Measurements from ENCODE around the gene RTN4RL1.
"Not testable (repeated sequence)": the region's sequence is repeated elsewhere in the genome, so short reads cannot be mapped to it uniquely, and the experiment has no call there.

Gene RTN4RL1

GRCh38 chr17:1896243-1897104 lies 128.7 kb downstream of the RTN4RL1 start:
- DNase-seq (ENCODE audit: low spot score), result peak; percentile 29

DNA sequence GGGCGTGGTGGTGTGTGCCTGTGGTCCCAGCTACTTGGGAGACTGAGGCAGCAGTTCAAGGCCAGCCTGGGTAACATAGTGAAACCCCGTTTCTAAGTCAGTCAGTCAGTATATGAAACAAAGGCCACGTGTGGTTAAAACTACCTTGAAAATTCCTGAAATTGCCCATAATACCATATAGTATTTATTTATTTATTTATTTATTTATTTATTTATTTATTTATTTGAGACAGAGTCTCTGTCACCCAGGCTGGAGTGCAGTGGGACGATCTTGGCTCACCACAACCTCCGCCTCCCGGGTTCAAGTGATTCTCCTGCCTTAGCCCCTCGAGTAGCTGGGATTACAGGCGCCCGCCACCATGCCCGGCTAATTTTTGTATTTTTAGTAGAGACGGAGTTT lies 129.7 kb downstream of the RTN4RL1 start:
- DNase-seq (ENCODE audit: low spot score), result not testable (repeated sequence)

DNA sequence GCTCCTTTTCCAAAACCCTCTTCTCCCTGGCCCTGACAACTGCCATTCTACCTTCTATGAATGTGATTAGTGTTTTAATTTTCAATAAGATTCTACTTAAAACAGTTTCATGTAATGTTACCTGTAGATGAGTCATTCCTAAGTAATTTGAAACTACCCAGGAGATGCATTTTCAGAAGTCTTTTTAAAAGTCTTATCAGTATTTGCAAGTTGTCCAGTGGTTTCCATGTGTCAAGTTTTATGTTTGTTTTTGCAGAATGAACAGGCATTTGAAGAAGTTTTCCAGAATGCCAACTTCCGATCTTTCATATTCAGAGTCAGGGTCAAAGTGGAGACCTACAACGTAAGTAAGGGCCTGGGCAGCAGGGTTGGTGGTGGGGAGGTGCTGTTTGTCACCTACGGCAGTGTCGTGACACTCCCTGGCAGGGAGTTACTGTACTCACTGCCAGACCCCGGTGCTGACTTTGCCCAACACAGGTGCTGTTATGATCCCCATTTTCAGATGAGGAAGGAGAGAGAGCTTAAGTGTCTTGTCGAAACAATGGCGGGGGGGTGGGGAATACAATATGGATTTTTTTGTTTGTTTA lies 130.3 kb downstream of the RTN4RL1 start:
- no peak for DNase-seq (ENCODE audit: low spot score)

GRCh38 chr17:1890758-1891450 lies 134.2 kb downstream of the RTN4RL1 start:
- no peak for DNase-seq (ENCODE audit: low spot score)

DNA sequence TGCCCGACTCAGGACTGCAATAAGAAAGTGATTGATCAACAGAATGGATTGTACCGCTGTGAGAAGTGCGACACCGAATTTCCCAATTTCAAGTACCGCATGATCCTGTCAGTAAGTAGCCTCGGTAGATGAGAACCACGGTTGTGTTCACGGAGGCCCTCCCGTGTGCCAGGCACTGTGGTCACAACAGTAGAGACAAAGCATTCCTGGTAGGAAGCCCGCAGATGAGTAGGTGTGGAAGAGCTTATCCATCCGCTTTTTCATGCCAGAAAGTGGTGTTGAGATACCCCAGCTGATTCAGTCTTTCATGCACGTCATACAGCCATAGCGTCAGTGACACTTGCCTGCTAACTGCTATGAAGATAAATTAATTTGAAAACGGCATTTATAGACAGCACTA lies 136.4 kb downstream of the RTN4RL1 start:
- DNase-seq (ENCODE audit: low spot score), result no peak

All from ecto neural progenitor cell (in vitro differentiated cells).